Measurements from ENCODE around the gene ARSG.
"Not testable (repeated sequence)": the region's sequence is repeated elsewhere in the genome, so short reads cannot be mapped to it uniquely, and the experiment has no call there.

GRCh38 chr17:68276339-68276738, 15.0 kb upstream of the ARSG start:
- not testable (repeated sequence) for TF ChIP-seq EZH2 (IDR thresholded peaks at IDR 0.05; ENCODE audit: low read depth, low read length, severe bottlenecking); YY1 (IDR thresholded peaks at IDR 0.05; ENCODE audit: low read depth, low read length); CEBPB (IDR thresholded peaks at IDR 0.05; ENCODE audit: low read depth, low read length); PHF8 (conservative IDR thresholded peaks at IDR 0.05; ENCODE audit: low read depth, low read length); CREB1 (IDR thresholded peaks at IDR 0.05)

Measured in H1 (cell line).